GM18502 (cell line): ENCODE data around the gene DND1.
A peak's percentile ranks its signal among the peaks of the same experiment; 100 is the strongest.
"Not testable (repeated sequence)": the region's sequence is repeated elsewhere in the genome, so short reads cannot be mapped to it uniquely, and the experiment has no call there.

Experiments
- ATAC-seq: cut with Tn5 transposase; IDR thresholded peaks from one replicate; pipeline ENCODE4 v1.9.1; 2021; ENCODE audit warnings: mild to moderate bottlenecking; ENCODE audit not compliant: unreplicated experiment, poor library complexity

DND1 gene

GRCh38 chr5:140673187-140673976 lies at the start of gene DND1:
Gene DND1, minus strand, starts transcription at chr5:140673576. Its CDS starts 34 bp downstream, at chr5:140673542.
- ATAC-seq = no peak

DNA sequence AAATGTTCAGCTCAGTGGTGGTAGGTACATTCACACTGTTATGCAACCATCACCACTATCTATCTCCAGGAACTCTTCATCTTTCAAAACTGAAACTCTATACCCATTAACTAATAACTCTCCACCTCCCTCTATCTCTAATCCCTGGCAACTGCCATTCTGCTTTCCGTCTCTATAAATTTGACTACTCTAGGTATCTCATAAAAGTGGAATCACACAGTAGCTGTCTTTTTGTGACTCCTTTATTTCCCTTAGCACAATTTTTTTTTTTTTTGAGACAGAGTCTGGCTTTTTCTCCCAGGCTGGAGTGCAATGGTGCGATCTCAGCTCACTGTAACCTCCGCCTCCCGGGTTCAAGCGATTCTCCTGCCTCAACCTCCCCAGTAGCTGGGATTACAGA lies 48.0 kb upstream of the DND1 start:
- not testable (repeated sequence) for ATAC-seq

DNA sequence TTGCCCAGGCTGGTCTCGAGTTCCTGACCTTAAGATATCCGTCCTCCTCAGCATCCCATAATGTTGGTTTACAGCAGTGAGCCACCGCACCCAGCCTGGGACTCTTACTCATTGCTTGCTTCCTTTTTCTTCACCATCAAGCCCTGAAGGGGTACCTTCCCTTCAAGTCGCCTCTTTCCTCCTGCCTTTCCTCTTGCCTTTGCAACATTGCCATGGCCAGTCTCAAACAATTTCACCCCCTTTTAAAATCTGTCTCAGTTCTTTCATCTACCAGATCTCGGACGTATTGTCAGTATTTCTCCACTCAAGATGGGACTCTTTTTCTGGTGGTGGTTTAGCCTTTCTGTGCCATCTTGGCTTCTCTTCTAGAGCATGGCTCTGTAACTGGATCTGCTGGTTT lies 47.4 kb upstream of the DND1 start:
- ATAC-seq = peak; percentile 30

DNA sequence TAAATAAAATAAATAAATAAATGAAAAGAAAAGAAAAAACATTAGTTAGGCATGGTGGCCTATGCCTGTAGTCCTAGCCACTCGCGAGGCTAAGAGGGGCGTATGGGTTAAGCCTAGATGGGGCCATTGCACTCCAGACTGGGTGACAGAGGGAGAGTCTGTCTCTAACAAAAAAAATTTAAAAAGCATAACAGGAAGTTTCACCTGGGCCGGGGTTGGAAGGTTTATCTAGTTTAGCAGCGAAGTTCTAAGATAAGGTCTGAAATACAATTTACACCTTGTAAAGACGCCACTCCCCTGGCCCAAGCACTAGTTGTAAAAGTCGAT lies 44.9 kb upstream of the DND1 start:
- no peak for ATAC-seq

DNA sequence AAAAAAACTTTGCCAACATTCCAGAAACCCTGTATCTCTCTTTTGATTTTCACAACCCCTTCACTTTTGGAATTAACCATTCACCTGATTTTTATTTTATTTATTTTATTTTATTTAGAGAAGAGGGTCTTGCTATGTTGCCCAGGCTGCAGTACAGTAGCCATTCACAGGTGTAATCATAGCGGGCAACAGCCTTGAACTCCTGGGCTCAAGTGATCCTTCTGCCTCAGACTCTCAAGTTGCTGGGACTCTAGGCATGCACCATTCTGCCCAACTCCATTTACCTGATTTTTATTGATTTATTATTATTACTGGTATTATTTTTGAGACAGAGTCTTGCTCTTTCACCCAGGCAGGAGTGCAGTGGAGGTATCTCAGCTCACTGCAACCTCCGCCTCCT lies 42.9 kb upstream of the DND1 start:
- ATAC-seq = not testable (repeated sequence)

DNA sequence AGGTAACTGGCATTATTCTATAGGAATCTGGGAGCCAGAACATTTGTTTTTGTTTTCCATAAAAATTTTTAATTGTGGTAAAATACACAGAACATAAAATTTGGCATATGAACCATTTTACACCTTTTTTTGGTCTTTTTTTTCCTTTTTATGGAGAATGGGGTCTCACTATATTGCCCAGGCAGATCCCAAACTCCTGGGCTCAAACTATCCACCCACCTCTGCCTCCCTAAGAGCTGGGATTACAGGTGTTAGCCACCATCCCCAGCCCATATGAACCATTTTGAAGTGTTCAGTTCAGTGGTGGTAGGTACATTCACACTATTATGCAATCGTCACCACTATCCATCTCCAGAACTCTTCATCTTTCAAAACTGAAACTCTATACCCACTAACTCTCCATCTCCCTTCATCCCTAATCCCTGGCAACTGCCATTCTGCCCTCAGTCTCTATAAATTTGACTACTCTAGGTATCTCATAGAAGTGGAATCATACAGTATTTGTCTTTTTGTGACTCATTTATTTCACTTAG lies 40.3 kb upstream of the DND1 start:
- no peak for ATAC-seq

DNA sequence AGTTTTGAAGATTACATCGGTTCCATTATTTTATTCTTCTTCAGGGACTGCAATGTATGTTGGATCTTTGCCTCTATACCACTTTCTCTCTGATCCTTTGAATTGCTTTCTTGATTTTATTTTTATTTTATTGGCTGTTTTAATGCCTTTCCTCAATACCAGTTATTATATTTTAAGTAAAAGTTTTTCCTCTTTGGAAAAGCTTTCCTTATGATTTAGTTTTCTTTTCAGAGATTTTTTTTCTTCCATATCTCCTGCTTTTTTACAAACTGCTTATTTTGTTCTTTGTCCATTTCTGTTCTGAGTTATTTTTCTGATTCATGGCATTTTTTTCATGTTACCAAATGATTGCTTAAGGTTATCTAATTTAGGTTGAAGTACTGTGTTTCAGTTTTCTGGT lies 38.4 kb upstream of the DND1 start:
- ATAC-seq = no peak

DNA sequence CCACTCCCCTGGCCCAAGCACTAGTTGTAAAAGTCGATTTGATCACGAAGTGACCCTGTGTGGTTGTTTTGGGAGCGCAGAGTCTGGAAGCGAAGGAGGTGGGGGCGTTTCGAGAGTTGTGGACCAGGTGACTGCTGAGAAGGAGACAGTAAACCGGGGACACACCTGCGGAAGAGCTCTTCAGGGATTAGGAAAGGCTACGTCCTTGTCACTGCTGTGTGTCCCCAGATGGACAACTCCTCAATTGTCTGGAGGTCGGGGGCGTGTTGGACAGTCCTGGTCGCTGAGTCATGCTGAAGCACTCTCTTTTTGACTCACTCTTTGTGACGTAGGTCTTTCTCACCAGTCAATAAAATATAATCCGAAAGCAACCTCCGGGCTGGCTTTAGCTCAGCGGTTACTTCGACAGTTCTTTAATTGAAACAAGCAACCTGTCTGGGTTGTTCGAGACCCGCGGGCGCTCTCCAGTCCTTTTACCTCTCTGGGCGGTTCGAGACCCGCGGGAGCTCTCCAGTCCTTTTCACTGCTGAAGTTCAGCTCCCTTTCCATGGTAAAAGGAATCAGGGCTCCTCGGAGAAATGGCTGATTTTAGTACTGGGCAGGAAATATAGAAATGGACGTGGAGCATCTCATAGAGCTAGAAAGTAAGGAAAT lies 37.6 kb upstream of the DND1 start:
- ATAC-seq = peak; percentile 89

DNA sequence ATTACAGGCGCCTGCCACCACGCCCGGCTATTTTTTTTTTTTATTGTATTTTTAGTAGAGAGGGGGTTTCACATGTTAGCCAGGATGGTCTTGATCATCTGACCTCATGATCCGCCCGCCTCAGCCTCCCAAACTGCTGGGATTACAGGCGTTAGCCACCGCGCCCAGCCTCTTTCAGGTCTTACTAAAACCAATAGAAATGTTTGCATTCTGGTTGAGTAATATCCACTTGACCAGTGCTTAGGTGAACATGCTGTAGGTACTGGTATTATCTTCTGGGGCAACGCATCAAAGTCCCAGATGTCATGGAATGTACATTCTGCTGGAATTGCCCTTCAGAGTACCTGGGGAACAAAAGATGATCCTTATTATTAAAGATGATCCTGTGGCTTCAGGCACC lies 35.4 kb upstream of the DND1 start:
- ATAC-seq = not testable (repeated sequence)

DNA sequence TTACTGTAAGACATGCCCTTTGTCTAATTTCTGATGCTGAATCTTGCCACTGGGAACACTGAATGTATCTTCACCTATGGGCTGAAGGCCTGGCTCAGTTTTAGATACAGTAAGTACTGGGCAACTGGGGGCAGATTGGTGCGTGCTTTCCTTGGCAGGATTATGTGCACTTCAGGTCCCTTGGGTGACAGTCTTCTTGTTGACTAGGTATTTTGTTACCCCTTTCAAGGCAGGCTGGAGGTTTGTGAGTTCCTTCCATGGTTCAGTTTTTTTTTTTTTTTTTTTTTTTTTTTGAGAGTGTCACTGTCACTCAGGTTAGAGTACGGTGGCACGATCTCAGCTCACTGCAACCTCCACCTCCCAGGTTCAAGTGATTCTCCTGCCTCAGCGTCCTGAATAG lies 34.4 kb upstream of the DND1 start:
- ATAC-seq = no peak

DNA sequence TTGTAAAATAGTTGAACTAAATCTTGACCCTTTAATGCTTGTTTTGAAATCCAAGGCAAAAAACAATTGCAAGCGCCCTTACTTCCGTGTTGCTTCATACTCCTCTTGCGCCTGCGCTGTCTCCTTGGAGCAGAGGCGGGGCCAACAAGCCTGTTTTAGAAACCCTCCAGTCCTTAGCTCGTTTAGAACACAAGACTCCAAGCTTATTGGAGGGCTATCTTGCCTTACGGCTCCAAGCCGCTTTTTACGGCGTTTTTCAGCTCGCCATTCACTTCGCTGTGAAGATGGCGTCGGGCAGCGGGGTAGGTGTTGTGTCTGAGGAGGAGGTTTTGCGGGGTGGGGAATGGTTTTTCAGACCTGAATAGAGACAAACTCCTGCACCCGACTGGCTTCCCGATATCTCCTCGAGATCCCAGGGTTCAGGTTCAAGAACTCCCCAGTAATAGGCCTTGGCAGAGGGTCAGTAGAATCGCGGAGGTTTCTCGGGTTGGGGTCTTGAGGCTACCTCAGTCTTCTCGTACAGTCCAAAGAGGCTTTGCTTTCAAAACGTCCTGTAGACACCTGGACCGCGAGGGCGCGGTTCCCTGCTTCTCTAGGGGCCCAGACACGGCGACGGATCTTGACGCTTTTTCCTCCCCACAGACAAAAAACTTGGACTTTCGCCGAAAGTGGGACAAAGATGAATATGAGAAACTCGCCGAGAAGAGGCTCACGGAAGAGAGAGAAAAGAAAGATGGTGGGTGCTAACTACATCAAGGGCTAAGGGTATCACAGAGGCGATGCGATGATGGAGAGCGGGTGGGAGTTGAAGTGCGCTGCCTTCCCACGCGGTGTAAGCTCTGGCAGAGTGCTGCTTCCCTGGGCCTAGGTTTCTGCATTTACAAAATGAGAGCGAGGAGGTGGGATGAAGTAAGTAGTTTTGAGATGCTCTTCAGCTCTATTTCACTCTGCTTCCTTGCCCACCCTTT lies 27.1 kb upstream of the DND1 start, which contains the start of gene ZMAT2:
TSS of gene ZMAT2 (plus strand) at position 271 of the 968 bp plus-strand sequence. CDS start at position 285, 14 bp downstream.
- ATAC-seq = peak; percentile 99

DNA sequence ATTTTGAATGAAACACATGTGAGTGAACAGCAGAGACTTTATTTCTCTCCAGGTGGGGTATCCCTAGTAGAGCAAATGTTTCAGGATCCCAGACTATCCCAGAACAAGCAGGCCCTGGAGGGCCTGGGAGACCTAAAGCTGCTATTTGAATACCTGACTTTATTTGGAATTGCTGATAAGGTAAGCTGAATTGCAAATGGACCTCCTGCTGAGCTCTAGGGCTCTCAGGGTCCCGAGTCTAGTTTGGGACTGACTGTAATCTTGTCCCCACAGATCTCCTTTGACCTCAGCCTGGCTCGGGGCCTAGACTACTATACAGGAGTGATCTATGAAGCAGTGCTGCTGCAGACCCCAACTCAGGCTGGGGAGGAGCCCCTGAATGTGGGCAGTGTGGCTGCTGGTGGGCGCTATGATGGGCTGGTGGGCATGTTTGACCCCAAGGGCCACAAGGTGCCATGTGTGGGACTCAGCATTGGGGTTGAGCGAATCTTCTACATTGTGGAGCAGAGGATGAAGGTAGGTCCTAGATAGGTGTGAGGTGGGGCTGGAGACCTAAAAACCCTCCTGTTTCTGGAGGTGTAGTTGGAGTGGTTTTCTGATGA lies 23.6 kb upstream of the DND1 start:
- no peak for ATAC-seq

DNA sequence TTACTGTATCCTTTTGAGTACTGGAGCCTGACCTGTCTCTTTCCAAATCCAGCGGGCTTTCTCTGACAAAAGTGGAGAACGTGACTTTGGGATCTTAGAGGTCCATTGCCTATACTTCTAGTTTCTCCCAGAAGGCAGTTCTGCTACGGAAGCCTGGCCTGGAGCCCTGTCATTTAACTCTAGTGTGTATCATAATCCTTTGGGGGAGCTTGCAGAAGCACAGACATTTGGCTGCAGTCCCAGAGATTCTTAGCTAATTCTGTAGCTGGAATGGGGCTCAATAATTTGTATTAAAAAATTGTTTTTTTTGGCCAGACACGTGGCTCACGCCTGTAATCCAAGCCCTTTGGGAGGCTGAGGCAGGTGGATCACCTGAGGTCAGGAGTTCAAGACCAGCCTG lies 20.9 kb upstream of the DND1 start:
- ATAC-seq = no peak

- ATAC-seq = peak; percentile 97
Observed at GRCh38 chr5:140690941-140691924, 17.9 kb upstream of the DND1 start, which contains the start of the genes HARS1 and HARS2. Gene HARS1, minus strand, starts transcription at chr5:140691370. Its CDS starts 66 bp downstream, at chr5:140691304. Gene HARS2, plus strand, starts transcription at chr5:140691455. Its CDS starts 194 bp downstream, at chr5:140691649.

GRCh38 chr5:140690376-140690932 lies 17.1 kb upstream of the DND1 start:
- ATAC-seq = peak; percentile 3

DNA sequence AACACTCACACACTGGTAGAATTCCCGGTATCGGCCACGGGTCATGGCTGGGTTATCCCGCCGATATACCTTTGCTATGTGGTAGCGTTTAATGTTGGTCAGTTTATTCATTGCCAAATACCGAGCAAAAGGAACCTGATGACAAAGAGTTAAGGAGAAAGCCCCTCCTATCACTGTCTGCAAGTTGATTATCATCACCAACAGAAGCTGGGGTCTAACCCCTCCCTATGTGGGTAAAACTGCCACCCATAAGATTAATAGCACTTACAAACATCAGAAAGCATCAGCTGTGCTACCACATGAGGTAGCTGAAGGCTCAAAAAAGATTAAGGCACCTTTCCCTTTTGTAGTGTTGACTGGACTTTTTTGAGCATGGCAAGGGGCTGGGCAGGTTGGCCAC lies 5.6 kb upstream of the DND1 start:
- ATAC-seq = no peak

DNA sequence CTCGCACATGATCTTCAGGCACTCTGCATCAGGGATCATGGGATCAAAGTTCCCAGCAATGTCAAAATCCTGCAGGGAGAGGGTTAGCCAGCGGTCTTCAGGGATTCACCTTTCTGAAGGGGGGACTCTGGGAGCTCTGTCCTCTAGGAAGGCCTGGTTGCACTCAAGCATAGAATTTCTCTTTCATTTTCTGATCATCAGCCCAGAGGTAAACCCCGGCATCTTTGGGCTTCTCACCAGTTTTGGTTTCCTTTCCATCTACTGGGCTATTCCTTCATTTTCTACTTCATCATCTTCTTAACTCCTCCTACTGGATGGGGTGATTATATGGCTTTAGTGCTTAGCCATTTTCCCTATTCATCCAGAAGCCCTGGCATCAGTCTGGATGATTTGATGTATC lies 4.6 kb upstream of the DND1 start:
- peak; percentile 47 for ATAC-seq

DNA sequence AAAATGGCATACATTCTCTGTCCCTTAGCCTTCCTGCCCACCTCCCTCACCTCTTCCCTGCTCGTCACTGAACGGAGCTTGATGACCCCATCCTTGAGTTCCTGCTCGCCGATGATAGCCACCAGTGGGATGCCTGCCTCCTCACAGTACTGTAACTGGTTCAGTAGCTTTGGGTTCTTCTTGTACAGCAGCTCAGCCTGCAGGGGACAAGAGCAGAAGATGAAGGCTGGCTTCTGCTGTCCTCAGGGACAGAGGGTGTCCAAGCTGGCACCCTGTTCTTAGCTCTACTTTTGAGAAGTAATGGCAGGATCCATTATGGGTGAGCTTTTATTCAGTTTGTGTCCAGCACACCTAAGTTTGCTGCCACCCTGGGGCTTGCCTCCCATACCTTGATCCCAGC lies 1.3 kb upstream of the DND1 start:
- no peak for ATAC-seq
